Measurements from ENCODE around the gene PUS10.
"Not testable (repeated sequence)": the region's sequence is repeated elsewhere in the genome, so short reads cannot be mapped to it uniquely, and the experiment has no call there.

Gene PUS10, protein sequence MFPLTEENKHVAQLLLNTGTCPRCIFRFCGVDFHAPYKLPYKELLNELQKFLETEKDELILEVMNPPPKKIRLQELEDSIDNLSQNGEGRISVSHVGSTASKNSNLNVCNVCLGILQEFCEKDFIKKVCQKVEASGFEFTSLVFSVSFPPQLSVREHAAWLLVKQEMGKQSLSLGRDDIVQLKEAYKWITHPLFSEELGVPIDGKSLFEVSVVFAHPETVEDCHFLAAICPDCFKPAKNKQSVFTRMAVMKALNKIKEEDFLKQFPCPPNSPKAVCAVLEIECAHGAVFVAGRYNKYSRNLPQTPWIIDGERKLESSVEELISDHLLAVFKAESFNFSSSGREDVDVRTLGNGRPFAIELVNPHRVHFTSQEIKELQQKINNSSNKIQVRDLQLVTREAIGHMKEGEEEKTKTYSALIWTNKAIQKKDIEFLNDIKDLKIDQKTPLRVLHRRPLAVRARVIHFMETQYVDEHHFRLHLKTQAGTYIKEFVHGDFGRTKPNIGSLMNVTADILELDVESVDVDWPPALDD

GRCh38 chr2:61017556-61018317 is at the start of gene PUS10, which contains the start of gene PEX13:
Gene PUS10 (minus strand): TSS chr2:61018255. CDS start chr2:61011890, 6,365 bp downstream.
Gene PEX13 (plus strand): TSS chr2:61017720. CDS start chr2:61017760, 40 bp downstream.
- peak; percentile 46 to 77 for DNase-seq

DNA sequence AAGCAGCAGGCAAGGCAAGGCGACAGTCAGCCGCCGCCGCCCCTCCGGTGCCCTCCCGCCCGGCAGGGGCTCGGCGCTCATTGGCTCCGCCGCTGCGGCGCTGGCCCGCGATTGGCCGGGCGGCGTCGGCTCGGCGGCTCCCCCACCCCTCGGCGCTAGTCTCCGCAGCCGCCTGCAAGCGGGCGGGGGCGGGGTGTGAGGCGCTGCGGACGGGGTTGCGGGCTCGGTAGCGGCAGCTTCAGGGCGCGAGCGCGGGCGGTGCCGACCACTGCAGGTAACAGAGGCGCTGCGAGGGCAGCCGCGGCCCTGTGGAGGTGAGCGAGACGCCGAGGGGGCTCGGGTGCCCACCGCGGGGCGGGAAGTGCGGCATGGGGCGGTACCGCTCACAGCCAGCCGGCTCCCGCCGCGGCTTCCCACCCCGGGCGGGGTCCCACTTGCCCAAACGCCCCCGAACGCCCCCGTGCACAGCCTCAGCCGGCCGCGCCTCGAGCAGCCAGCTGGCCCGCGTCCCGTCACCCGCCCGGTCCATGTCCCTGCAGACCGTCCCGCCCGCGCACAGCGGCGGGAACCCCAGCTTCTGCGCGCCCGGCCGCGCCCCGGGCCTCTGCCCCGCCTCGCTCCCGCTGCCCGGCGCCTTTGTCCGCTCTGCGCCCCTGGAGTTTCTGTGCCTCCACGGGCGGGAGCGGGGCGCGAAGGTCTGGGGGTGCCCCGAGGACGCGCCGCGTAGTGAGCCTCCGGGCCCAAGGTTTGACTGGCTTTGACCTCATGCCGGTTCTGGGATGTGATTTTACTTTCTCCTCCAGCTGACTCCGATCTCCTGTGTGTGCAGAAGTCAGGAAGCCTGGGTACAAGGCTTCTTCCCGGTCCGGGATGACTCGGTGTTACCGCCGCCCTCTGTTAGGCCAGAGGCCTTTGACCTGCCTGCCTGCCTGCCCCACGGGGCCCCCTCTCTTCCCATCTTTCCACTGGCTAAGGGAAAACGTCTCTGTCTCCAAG is 48.0 kb upstream of the PUS10 start, which contains the start of gene SANBR:
Gene SANBR, plus strand, starts transcription at position 158 of the 996 bp plus-strand sequence. CDS start 4,480 bp downstream, outside the sequence.
- DNase-seq = peak; percentile 72 to 88

DNA sequence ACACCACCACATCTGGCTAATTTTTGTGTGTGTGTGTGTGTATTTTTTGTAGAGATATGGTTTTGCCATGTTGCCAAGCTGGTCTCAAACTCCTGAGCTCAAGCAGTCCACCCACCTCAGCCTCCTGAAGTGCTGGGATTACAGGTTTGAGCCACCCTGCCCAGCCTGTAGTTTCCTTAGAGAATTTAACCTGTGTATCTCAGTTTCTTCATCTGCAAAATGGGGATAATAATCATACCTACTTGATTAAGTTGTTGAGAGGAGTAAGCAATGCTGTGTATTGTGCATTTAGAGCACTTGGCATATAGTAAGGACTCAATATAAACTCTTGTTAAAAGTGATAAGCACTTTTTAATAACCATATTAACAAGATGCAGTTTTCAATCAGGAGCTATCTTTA is 41.3 kb upstream of the PUS10 start:
- DNase-seq = no peak

- DNase-seq = no peak
Observed at GRCh38 chr2:61057562-61057961, 39.5 kb upstream of the PUS10 start.

GRCh38 chr2:61055557-61055956 is 37.5 kb upstream of the PUS10 start:
- no peak for DNase-seq

- DNase-seq = no peak
Observed at GRCh38 chr2:61045999-61046398, 27.9 kb upstream of the PUS10 start.

- no peak for DNase-seq
Observed at GRCh38 chr2:61045226-61045625, 27.2 kb upstream of the PUS10 start.

- DNase-seq = no peak
Observed at GRCh38 chr2:61044636-61045035, 26.6 kb upstream of the PUS10 start.

DNA sequence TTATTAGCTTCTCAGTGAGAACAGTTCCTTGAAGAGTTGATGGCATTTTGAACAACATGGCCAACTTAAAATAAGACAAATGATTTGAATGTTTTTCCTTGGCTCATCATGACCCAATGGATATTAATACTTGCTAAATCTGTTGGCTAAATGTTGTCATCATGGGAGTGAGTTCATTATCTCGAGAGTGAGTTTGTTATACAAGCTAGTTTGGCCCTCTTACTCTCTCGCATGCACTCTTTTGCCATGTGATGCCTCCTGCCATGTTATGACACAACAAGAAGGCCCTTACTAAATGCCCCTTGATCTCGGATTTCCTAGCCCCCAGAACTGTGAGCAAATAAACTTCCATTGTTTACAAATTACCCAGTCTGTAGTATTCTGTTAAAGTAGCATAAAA is 24.8 kb upstream of the PUS10 start:
- DNase-seq = no peak

DNA sequence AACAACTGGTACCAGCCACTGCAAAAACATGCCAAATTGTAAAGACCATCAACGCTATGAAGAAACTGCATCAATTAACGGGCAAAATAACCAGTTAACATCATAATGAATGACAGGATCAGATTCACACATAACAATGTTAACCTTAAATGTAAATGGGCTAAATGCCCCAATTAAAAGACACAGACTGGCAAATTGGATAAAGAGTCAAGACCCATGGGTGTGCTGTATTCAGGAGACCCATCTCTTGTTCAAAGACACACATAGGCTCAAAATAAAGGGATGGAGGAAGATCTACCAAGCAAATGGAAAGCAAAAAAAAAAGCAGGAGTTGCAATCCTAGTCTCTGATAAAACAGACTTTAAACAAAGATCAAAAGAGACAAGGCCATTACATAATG is 18.6 kb upstream of the PUS10 start:
- DNase-seq = not testable (repeated sequence)

DNA sequence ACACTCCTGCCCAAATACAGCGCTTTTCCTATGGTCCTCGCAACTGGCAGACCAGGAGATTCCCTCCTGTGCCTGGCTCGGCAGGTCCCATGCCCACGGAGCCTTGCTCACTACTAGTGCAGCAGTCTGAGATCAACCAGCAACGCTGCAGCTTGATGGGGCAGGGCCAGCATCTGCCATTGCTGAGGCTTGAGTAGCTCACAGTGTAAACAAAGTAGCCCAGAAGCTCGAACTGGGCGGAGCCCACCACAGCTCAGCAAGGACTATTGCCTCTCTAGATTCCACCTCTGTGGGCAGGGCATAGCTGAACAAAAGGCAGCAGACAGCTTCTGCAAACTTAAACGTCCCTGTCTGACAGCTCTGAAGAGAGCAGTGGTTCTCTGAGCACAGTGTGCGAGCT is 16.5 kb upstream of the PUS10 start:
- not testable (repeated sequence) for DNase-seq

DNA sequence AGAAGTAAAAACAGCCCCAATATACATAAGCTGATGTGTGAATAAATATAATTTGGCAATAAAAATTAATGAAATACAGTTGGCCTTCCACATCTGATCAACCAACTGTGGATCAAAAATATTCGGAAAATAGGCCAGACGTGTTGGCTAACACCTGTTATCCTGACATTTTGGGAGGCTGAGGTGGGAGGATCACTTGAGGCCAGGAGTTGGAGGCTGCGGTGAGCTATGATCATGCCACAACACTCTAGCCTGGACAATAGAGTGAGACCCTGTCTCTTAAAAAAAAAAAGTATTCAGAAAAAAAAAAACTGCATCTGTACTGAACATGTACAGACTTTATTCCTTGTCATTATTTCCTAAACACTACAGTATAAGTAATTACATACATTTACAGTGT is 11.5 kb upstream of the PUS10 start:
- no peak for DNase-seq

DNA sequence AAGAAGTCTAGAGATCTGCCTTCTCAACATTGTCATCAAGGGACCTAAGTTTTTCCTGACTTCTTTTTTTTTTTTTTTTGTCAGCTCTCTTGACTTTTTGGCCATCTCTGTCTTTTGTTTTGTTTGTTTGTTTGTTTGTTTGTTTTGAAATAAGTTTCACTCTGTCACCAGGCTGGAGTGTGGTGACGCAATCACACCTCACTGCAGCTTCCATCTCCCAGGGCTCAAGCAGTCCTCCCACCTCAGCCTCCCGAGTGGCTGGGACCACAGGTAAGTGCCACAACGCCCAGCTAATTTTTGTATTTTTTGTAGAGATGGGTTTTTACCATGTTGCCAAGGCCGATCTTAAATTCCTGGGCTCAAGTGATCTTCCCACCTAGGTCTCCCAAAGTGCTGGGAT is 5.6 kb upstream of the PUS10 start:
- DNase-seq = no peak

DNA sequence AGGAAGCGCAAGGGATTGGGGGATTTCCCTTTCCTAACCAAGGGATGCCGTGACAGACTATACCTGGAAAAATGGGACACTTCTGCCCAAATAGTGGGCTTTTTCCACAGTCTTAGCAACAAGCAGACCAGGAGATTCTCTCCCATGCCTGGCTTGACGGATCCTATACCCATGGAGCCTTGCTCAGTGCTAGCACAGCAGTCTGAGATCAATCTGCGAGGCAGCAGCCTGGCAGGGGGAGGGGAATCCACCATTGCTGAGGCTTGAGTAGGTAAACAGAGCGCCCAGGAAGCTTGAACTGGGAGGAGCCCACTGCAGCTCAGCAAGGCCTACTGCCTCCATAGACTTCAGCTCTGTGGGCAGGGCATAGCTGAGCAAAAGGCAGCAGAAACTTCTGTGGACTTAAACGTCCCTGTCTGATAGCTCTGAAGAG is 3.2 kb upstream of the PUS10 start:
- DNase-seq = no peak

DNA sequence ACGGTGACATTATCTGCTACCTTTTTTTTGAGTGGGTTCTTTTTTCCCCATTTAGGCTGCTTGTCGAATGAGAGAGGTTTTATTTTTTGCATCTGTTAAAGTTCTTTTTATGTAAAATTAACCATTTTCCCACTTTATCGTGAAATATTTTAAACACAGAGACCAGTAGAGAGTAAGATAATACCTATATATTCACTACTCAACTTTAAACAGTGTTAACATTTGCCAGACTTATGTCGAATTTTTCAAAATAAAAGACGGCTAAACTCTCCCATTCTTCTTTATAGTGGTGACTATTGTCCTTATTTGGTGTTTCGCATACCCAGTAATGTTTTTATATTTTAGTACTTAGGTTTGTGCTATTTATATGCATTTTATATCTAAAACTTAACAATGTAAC is 743 bp upstream of the PUS10 start:
- DNase-seq = no peak

GRCh38 chr2:61018318-61018755 is 282 bp upstream of the PUS10 start:
- no peak for DNase-seq

DNA sequence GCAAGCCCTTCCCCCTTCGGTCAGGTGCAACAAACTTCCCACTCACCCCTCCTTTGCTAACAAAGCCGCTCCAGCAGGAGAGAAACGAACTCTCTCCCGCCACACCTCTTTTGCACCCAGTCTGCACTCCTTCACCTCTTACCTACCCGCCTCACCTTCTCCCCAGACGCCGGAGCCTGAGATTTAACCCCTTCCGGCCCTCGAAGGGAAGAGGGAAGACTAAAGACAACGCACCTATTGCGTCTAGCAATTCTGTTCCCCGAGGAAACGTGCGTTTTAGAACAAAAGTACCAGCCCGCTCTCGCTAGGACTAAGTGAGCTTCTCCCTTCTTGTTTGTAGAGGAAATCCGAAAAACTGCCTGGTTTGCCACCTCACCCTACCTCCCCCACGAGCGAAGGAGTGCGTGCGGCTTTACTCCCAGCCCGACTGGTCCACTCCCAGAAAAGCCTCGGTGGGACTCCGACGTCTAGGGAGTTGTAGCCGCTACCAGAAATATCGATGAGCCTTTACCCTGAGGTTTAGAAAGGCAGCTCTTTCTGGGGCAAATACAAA is 976 bp downstream of the PUS10 start:
- peak; percentile 44 to 78 for DNase-seq

GRCh38 chr2:61016392-61017002 is 1.6 kb downstream of the PUS10 start:
- DNase-seq = no peak

DNA sequence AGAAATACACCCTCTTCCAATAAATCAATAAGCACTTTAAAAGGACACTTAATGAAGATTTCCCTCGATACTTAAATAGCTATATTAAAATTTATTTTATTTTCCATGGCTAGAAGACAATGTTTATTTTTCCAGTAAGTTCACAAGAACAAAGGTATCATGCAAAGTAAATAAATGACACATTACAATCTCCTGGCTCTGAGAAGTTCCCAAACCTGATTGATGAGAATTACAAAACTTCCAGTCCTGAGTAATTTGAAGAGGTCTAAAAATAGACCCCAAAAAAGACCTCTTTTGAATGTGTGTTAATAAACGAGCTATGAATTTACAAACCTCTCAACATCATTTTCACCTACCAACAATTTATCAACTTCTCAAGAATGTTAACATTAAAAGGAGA is 2.1 kb downstream of the PUS10 start:
- no peak for DNase-seq

GRCh38 chr2:61014763-61015162 is 3.3 kb downstream of the PUS10 start:
- DNase-seq = no peak

GRCh38 chr2:61013382-61013781 is 4.7 kb downstream of the PUS10 start:
- DNase-seq = no peak
